Erythroblast (primary cell): Measurements from ENCODE around the gene COQ10A.

Experiments used
- GATA1 ChIP-seq: IDR thresholded peaks from 2 replicates; pipeline ENCODE4 v1.6.1; 2011; ENCODE audit warnings: low read depth, mild to moderate bottlenecking, control low read depth, low read length, moderate library complexity
- POLR2A ChIP-seq: IDR thresholded peaks from 2 replicates; pipeline ENCODE4 v1.6.1; 2011; ENCODE audit warnings: mild to moderate bottlenecking, low read length

GRCh38 chr12:56278905-56279304 lies 12.2 kb downstream of the COQ10A start:
- TF ChIP-seq POLR2A (no peak), GATA1 (no peak)
